Colonic mucosa (tissue), 4 donors: Measurements from ENCODE around the gene POM121C. TPM values are rescaled to one million over a fixed set of nuclear protein-coding genes. Genes with fewer than 3 reads are reported as not detected.
"Not testable (repeated sequence)": the region's sequence is repeated elsewhere in the genome, so short reads cannot be mapped to it uniquely, and the experiment has no call there.

Experiments used
- DNase-seq: peaks from one replicate; pipeline ENCODE4 v3.0.0-alpha.2; 2020
- H3K27ac ChIP-seq: fragments of 200-600 bp; one replicate; pipeline ENCODE4 v1.8.0; 2021
- H3K27me3 ChIP-seq: fragments of 200-600 bp; one replicate; pipeline ENCODE4 v1.8.0; 2021
- H3K36me3 ChIP-seq: fragments of 200-600 bp; one replicate; pipeline ENCODE4 v1.8.0; 2021
- H3K4me1 ChIP-seq: fragments of 200-600 bp; one replicate; pipeline ENCODE4 v1.8.0; 2021; ENCODE audit warnings: mild to moderate bottlenecking
- H3K4me3 ChIP-seq: fragments of 200-600 bp; one replicate; pipeline ENCODE4 v1.8.0; 2021
- H3K9ac ChIP-seq, 2 donors: one replicate each; pipeline ENCODE4 v1.7.0; 2013; ENCODE audit warnings: control low read depth in 2 of 2, low read depth in 2 of 2, low read length in 2 of 2
- H3K9me3 ChIP-seq: fragments of 200-600 bp; one replicate; pipeline ENCODE4 v1.8.0; 2021
- intact Hi-C: fragments of 100-400 bp; cut with DNase I; formaldehyde crosslinking; loops from one replicate; pipeline ENCODE4 v1.14.1; 2022
- total RNA-seq, 2 donors: library from RNA; stranded (reverse); fragmentation: NEBNext Ultra II Directional in 1 of 2; extraction: Animal tissue kit (Norgen Biotek cat#: 25700) in 1 of 2; gene quantifications; one replicate each; pipeline ENCODE4 v1.2.1, GENCODE V29; 2021
- donor health status: healthy.
- donor health status: DM: no; HTN: no; CAD: no.
- donor health status: DM: no; HTN: no; CAD: no.

POM121C gene
- total RNA-seq, 2 donors from 2014 or later, result 28.4 to 39.2 TPM

GRCh38 chr7:75409880-75410822, 75.9 kb downstream of the POM121C start:
- H3K27me3 ChIP-seq, H3K27ac ChIP-seq, H3K9ac ChIP-seq, H3K4me1 ChIP-seq, H3K36me3 ChIP-seq, H3K9me3 ChIP-seq, DNase-seq, intact Hi-C loops: not testable (repeated sequence)
- H3K4me3 ChIP-seq, result peak overlapping the region; percentile 28

GRCh38 chr7:75404663-75405062, 81.4 kb downstream of the POM121C start:
- H3K27me3 ChIP-seq, H3K36me3 ChIP-seq, H3K4me3 ChIP-seq, H3K9me3 ChIP-seq, H3K4me1 ChIP-seq, H3K27ac ChIP-seq, H3K9ac ChIP-seq, DNase-seq, intact Hi-C loops: not testable (repeated sequence)

GRCh38 chr7:75403455-75404443, 82.3 kb downstream of the POM121C start:
- H3K36me3 ChIP-seq, intact Hi-C loops, H3K9me3 ChIP-seq, DNase-seq, H3K27ac ChIP-seq, H3K4me1 ChIP-seq, H3K27me3 ChIP-seq, H3K9ac ChIP-seq, H3K4me3 ChIP-seq: not testable (repeated sequence)

GRCh38 chr7:75400575-75400974, 85.5 kb downstream of the POM121C start:
- H3K9ac ChIP-seq, H3K27me3 ChIP-seq, intact Hi-C loops: not testable (repeated sequence)

GRCh38 chr7:75398771-75399700, 87.1 kb downstream of the POM121C start:
- H3K9ac ChIP-seq, H3K4me3 ChIP-seq, H3K36me3 ChIP-seq, H3K27me3 ChIP-seq, DNase-seq, H3K4me1 ChIP-seq, intact Hi-C loops, H3K9me3 ChIP-seq, H3K27ac ChIP-seq: not testable (repeated sequence)

More at GRCh38 chr7:75400575-75400974, 85.5 kb downstream of the POM121C start:
- H3K4me1 ChIP-seq, H3K9me3 ChIP-seq, H3K4me3 ChIP-seq, DNase-seq, H3K36me3 ChIP-seq, H3K27ac ChIP-seq: not testable (repeated sequence)

- H3K36me3 ChIP-seq, intact Hi-C loops, H3K27ac ChIP-seq, DNase-seq, H3K9ac ChIP-seq, H3K27me3 ChIP-seq, H3K4me1 ChIP-seq, H3K4me3 ChIP-seq, H3K9me3 ChIP-seq: not testable (repeated sequence)
Observed at GRCh38 chr7:75397865-75398264, 88.2 kb downstream of the POM121C start.

- H3K27me3 ChIP-seq, H3K9me3 ChIP-seq, H3K27ac ChIP-seq, H3K4me1 ChIP-seq, intact Hi-C loops, H3K4me3 ChIP-seq, H3K36me3 ChIP-seq, H3K9ac ChIP-seq: not testable (repeated sequence)
- DNase-seq, result peak; percentile 8
Observed at GRCh38 chr7:75395329-75395728, 90.8 kb downstream of the POM121C start, which contains the start of gene TRIM73. Gene TRIM73 (plus strand): TSS chr7:75395629. CDS start chr7:75398934, 3,305 bp downstream.

GRCh38 chr7:75393194-75393593, 92.9 kb downstream of the POM121C start:
- H3K9me3 ChIP-seq, H3K27ac ChIP-seq, DNase-seq, H3K4me1 ChIP-seq, H3K4me3 ChIP-seq, H3K27me3 ChIP-seq, H3K9ac ChIP-seq, H3K36me3 ChIP-seq, intact Hi-C loops: not testable (repeated sequence)

GRCh38 chr7:75374519-75375317, 111.4 kb downstream of the POM121C start:
- H3K9ac ChIP-seq, result not testable (repeated sequence)

GRCh38 chr7:75374144-75374518, 112.0 kb downstream of the POM121C start:
- H3K27me3 ChIP-seq, DNase-seq, intact Hi-C loops, H3K27ac ChIP-seq, H3K9ac ChIP-seq, H3K9me3 ChIP-seq, H3K4me1 ChIP-seq, H3K4me3 ChIP-seq, H3K36me3 ChIP-seq: not testable (repeated sequence)

More at GRCh38 chr7:75374519-75375317, 111.4 kb downstream of the POM121C start:
- intact Hi-C loops, H3K27ac ChIP-seq, H3K4me3 ChIP-seq, H3K27me3 ChIP-seq, H3K36me3 ChIP-seq, H3K9me3 ChIP-seq, H3K4me1 ChIP-seq: not testable (repeated sequence)
- DNase-seq, result peak; percentile 3

- DNase-seq, H3K4me1 ChIP-seq, H3K4me3 ChIP-seq, H3K36me3 ChIP-seq, intact Hi-C loops, H3K27ac ChIP-seq, H3K9me3 ChIP-seq, H3K27me3 ChIP-seq, H3K9ac ChIP-seq: not testable (repeated sequence)
Observed at GRCh38 chr7:75367313-75367712, 118.8 kb downstream of the POM121C start.
